Tongue (tissue), 2 donors: ENCODE data around the gene SREBF2. TPM values are rescaled to one million over a fixed set of nuclear protein-coding genes. Genes with fewer than 3 reads are reported as not detected.
"Not testable (repeated sequence)": the region's sequence is repeated elsewhere in the genome, so short reads cannot be mapped to it uniquely, and the experiment has no call there.

Source experiments
- DNase-seq: peaks from one replicate; pipeline ENCODE4 v3.0.0-alpha.2; 2015
- total RNA-seq: library from RNA; depleted of rRNA; stranded (reverse); fragments of >200 nt; gene quantifications from one replicate; pipeline ENCODE4 v1.2.3, GENCODE V29; 2014

SREBF2 gene
- total RNA-seq, 1 donor from 2014 or later, result 47.6 TPM

DNA sequence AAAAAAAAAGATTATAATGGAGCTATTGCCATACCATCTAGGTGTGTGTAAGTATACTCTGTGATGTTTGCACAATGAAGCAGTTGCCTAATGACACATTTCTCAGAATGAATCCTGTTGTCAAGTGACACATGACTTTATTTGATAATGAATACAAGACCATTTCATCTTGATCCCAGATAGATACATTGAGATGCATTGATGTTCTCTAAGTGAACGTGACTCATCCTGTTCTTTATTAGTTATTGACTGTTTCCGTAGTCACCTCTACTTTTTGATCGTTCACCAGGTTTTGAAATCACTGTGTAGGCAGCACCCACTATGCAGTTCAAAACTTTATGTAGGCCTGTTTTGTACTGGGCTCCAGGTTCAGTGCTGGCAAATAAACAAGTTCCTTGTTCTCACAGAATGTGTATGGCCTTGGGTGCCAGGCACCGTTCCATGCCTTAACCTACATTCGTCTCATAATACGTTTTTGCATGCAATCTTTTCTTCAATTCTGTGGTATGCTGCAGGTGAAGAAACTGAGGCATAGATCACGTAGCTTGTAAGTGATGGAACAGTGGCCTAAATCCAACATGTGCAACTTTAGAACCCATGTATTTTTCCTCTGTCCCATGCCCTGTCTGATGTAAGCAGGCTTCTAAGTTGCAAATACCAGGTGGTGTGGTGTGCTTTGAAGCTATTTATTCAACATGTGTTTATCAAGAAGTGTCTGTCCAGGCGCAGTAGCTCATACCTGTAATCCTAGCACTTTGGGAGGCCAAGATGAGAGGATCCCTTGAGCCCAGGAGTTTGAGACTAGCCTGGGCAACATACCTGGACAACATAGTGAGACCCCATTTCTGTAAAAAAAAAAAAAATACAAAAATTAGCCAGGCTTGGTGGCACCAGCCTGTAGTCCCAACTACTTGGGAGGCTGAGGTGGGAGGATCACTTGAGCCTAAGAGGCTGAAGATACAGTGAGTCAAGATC, 10.4 kb downstream of the SREBF2 start:
- no peak for DNase-seq

DNA sequence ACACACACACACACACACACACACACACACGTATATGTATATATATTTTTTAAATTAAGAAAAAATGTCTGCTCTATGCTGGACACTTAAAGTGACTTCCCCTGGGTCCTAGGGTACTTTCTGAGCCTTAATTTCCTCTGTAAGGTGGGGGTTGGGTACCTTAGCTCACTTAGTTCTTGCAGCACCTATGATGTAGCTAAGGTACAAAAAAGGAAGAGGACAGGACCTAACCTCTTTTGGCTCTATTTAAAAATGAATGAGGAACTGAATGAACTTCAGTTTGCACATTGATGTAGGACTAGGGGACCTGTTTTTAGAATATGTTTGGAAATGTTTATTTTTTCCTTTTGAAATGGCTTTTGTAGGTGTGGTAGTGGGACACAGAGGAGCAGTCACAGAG, 11.1 kb downstream of the SREBF2 start:
- DNase-seq, result no peak

DNA sequence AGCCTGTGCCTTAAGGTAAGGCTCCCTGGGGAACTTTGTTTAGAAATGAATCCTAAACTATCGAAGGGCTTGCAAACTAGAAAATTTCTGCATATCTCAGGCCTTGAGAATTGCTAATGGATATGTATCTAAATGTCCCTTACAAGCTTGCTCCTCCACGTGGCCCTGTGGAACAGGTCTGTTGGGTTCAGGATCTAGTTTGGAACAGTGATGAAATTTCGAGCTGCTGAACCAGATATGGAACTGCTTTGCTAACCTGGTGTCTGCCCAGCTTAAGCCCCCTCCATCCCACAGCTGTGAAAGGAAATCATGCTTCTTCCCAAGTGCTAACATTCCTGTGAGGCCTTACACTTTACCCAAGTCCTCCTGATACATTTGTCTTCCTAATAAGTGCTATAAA, 11.6 kb downstream of the SREBF2 start:
- DNase-seq, result peak; percentile 50

DNA sequence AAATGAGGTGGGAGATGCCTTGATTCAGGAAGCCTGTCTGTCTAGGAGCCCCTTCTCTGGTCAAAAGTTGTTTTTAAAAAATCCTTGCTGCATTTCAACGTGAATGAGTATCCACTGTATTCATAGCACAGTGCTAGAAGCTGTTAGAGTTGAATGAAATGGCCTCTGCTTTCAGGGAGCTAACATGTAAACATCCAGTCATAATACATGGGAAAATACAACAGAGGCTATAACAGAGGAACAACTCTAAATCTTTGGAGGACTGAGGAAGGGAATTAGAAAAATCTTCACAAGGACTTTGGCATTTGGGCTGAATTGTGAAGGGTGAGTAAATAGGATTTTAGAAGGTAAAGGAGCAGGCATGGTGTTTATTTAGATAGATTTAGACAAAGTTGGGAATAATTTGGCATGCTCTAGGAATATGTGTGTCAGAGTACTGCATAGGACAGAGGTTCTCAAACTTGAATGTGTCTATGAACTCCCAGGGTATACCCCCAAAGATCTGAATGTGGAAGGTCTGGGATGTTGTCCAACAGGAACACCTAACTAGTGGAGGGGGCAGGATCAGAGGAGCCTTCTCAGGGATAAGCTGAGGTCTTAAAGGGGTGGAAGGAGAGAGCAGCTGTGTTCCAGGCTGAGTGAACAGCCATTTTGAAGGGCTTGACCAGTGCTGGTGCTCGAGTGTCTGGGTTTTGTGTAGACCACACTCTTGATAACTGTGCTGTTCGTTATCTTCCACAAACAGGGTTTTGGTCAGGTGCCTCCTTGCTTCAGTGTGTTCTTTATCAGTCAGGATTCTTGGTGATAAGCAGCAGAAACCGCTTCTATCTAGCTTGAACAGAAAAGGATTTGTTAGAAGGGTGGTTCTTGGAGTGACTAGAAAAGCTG, 12.7 kb downstream of the SREBF2 start:
- no peak for DNase-seq

DNA sequence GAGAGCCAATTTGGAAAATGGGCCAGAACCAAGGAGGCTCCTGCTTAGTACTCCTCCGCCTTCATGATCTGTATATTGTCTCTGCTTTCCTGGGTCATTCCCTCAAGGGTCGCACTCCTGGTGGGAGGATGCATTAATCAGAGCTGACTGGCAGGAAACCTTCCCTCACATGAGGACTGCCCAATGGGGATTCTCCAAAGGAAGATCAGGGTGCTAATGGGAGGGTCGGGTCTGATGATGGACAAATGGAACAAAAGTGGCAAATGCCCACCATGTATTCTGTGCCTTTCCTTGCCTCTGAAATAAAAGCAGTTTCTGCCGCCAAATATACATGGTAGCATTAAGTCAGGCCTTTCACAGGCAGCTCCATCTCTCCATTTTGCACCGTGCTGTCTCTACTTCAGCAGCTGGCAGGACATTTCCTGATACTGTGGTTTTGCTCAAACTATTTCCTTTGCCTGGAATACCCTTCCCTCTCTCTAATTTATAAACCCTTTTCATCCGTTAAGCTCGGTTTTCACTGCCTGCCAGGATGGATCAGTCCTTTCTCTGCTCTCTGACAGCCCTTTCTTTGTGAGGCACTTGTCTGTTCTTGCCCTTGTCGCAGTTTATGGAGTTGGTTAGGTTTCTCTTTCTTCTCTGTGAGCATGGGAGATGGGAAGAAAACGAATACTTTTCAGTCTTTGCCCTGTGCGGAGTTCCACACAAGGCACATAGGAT, 13.5 kb downstream of the SREBF2 start:
- DNase-seq, result no peak

DNA sequence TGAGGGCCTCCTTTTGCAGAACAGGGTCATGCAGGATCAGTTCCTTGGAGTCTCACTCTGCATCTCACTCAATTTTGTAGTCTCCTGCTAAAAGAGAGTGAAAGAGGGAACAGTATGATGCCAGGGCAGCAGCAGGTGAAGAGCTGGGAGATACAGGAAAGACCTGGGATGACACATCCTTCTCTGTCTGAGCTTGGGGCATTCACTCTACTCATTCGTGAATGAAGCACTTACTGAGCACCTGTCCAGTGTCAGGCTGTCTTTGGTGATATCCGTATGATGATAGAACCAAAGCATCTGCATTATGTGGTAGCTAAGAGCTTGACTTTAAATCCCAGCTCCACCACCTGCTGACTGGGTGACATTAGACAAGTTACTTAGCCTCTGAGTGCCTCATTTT, 14.4 kb downstream of the SREBF2 start:
- peak; percentile 38 for DNase-seq

DNA sequence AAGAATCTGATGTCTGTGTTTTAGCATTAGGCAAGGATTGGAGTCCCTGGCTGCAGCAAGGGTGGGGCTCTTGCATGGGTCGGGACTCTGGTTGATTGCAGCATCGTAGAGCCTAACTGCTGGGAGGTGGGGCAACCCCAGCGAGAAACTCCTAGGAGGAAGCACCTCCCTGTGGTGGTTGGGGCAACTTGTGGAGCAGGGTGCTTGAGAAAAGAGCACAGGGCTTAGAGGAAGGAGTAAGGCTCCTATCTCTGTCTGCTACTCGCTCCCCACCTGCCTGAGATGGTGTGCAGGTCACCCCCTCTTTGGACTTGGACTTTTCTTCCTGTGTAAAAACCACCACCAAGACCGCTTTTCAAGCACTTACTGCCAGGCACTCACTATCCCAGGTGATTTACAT, 15.6 kb downstream of the SREBF2 start:
- DNase-seq, result no peak

DNA sequence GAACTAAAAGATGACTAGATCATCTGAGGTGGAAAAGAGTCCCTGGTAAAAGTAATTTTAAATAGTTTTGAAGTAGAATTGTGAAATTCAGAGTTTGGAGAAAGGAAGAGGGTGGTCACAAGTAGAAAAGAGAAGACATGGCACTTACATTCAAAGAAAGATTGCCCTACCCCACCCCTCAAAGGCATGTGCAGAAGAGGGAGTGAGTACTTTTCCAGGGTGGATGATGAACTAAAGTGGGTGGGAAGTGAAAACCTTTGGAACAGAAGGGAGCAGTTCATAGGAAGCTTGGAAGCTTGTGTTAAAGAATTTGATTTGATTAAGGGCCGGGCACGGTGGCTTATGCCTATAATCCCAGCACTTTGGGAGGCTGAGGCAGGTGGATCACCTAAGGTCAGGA, 23.6 kb downstream of the SREBF2 start:
- DNase-seq, result no peak

DNA sequence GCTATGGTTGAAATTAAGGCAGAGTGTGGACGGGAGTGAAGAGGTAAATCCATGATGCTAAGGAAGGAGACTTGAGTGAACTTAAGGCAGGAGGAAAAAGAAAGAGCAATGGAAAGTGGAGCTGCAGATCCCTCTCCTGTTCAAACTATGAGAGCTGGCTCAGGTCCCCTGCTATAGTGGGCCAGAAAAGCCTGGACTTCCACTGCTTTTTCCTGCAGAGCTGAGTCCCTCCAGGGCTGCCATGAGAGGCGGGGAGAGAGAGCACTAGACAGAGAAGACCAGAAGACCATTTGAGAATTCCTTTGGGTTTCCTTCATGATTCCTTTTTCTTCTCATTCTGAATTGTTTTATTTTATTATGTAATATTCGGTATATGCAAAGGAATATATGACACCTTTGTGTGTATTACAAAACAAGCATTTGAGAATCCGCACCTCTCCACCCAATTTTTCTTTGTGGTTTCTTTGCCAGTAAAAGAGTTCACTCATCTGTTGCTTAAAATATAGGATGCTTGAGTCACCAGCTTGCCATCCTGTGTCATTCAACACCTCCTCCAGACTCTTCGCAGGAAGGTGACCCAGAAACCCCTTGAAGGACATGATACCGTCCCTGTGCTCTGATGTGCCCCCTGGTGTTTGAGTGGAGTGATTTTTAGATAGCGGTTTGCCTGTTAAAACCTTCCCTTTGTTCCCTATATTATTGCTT, 24.4 kb downstream of the SREBF2 start:
- peak; percentile 58 for DNase-seq

DNA sequence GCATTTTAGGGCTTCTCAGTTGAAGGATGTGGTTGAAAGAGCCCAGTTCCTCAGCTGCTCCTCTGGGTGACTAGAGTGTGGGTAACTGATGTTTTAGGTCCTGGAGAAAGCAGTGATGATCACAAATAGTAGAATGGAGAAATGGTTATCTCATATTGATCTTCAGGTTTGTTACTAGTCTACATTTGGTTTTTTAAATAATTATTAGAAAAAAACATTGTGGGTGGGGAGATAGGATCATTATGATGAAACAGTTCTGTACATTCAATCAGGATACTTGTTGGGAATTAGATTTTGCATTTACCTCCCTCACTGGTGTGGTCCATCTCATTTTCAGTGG, 24.9 kb downstream of the SREBF2 start:
- DNase-seq, result no peak

DNA sequence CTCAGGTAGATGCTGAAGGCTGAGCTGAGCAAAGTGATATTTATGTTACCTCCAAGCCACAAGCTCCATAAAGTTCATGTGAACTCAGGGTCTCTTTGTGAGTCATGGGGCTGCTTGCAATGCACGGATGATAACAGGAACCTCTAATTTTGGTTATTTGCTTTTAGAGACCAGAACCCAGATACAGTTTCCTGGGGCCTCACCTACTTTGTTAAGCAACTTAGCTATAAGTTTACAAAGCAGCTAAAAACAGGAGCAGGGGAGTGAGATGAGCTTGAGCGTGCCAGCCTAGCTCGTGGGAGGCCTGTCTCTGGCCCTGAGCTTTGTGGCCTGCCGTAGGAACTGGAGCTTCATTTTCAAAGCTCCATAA, 29.2 kb downstream of the SREBF2 start:
- no peak for DNase-seq

DNA sequence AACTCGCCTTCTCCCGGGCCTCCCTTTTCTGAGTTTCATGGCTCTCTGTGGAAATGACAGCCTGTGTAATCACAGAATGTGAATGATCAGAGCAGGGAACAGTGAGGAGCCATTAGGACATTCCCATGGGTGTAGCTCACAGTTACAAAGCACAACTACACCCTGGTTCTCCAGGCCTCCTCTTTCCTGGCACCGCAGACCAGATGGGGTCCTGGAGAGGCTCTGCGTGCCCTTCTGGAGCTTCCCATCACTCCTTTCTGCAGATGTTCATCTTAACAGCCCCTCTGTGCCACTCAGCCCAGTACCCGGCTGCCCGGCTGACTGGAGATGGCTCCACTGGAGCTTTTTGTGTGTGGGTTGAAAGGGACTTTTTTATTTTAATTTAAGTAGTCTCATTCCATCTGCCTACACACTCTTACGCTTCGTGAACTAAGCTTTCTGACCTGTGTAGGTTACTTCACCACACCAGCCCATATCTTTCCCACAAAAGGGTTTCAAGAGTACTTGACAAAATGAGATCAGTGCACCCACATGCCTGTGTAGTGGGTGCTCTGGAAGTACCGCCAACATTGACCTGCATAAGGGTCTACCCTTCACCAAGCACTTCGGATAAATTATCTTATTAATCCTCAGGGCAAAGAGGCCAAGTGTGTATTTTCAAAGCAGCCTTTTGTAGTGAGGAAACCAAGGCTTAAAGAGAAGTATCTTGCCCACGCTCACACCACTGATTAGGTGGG, 29.8 kb downstream of the SREBF2 start:
- no peak for DNase-seq

DNA sequence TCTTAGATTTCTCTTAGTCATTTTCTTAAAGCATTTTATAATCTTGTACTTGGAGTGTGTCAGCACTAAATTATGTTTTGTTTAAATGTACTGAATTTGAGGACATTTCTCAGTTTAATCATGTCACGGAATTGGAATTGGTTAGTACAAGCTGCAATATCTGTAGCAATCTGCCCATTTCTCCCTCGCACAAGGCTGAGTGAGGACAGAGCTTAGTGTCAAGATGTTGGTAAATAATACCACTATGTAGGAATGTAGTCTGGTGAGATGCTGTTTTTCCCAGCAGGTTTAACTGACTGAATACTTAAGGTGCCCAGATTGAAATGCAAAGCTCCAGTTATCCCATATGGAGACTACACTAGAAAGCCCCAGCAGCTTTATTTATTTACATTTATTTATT, 30.6 kb downstream of the SREBF2 start:
- no peak for DNase-seq

DNA sequence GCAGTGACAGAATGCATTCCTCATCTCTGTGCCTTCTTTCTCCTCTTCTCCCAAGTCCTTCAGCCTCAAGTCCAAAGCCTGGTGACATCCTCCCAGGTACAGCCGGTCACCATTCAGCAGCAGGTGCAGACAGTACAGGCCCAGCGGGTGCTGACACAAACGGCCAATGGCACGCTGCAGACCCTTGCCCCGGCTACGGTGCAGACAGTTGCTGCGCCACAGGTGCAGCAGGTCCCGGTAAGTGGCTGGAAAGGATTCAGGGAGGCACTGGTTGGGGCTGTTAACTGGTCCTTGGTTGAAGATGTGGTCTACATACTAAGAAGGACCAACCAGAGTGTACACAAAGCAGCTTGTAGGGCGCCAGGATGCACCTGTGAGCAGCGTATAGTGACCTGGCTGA, 35.7 kb downstream of the SREBF2 start:
- no peak for DNase-seq

DNA sequence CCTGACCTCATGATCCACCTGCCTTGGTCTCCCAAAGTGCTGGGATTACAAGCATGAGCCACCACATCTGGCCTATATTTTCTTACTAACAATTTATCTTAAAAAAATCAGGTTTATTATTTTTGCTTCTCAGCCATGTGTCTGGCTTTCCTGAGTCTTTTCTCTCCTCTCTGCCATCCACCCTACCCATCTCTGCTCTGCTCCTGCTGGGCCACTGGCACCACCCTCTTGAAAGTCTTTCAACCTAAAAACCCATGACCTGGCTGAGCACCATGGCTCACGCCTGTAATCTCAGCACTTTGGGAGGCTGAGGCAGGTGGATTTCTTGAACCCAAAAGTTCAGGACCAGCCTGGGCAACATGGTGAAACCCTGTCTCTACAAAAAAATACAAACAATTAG, 37.2 kb downstream of the SREBF2 start:
- not testable (repeated sequence) for DNase-seq

DNA sequence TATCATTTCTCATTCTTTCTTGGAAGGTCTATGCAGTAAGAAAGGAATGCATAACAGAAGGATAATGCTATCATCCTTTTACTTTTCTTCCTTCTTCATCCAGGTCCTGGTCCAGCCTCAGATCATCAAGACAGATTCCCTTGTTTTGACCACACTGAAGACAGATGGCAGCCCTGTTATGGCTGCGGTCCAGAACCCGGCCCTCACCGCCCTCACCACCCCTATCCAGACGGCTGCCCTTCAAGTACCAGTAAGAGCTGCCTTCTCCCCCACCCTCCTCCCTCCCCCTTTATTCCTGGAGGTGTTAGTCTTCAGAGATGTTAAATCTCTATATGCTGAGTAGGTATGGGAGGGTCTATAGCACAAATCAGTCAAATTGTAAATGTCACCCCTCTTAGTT, 37.9 kb downstream of the SREBF2 start:
- DNase-seq, result no peak

DNA sequence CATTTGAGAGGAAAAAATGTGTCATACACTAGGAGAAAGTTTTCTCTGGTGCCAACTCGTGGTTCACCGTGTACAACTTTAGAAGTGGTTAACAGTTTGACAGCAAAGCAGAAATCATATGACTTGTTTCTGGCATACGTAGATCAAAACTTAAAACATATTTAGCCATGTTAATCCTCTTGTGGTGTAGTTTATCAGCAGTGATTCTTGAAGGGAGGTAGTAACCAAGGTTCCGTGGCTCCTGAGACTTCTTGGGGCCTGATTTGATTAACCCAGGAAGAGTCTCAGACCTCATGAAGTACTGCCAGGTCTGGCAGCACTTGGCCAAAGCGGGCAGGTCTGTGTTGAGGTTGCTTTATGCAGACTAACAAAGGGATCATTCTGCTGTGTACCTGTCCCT, 40.5 kb downstream of the SREBF2 start:
- no peak for DNase-seq

DNA sequence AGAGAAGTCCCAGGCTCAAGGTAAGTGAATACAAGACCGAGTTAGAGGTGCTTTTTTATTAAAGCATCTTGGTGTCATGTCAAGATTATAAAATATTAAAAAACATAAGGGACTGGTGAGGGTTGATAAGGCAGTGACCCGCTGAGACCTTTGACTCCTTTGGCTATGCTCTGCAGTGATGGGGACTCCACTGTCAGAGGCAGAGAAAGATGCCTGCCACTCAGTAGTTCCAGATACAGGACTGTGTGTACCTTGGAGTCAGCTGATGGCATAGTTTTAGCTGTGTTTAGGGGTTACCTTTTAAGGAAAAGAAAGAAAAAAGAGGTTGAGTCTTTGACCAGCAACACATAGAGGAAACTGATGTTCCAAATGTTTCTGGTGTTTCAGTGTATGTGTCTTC, 41.2 kb downstream of the SREBF2 start:
- DNase-seq, result no peak

DNA sequence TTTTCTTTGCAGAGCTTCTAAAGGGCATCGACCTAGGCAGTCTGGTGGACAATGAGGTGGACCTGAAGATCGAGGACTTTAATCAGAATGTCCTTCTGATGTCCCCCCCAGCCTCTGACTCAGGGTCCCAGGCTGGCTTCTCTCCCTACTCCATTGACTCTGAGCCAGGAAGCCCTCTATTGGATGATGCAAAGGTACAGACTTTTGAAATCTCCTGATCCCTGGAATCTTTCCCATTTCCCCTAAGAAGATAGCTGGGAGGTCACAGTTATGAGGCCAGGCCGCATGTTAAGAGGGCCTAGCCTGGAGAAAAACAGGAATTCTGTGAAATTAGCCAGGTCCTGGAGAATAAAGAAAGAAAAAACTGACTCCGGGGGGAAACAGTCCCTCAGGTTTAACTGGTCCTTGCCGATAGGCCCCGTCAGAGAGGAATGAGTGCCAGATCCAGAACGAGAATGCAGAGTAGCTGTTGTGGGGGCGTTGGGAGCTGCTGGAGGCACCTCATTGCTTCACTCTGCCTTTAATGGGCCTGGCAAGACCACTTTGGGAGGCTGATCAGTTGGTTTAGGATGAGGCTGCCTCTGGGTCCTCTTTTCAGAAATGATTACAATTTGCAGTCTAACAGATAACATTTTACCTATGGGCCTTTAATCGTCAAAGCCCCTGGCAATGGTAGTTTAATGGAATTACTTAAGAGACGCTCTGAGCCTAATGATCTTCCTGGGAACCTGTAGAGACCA, 42.8 kb downstream of the SREBF2 start:
- no peak for DNase-seq

DNA sequence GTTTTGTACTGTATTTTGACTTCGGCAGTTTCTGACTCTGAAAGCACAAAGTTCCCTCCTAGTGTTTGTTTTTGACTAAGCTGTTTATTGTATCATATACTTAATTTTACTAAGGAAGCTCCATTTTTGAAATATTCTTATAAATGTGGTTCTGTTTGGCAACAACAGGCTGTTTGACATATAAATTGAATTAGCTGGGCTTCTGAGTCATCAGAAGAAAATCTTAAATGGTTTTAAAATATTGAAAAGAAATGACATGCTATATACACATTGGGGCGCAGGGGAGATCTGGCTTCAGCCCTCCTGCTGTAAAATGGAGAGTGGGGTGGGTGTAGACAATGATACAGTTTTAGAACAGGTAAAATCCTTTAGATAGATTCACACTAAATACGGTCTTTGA, 43.4 kb downstream of the SREBF2 start:
- DNase-seq, result no peak

DNA sequence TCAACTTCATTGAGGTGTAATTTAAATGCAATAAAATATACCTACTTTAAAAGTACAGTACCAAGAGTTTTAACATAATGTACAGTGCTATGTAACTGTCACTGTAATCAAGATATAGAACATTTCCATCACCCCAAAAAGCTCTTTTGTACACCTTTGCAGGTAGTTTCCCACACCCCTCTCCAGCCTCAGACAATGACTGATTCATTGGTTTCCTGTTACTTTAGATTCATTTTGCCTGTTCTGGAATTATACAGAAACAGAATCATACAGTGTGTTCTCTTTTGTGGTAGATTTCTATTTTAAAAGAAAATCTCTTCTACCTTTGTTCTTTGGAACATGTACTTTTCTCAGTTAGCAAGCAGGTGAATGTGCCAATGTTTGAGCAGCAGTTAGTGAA, 43.8 kb downstream of the SREBF2 start:
- DNase-seq, result no peak
